GM23338 (cell line): ENCODE data around the gene NOL9. TPM values are rescaled to one million over a fixed set of nuclear protein-coding genes. Genes with fewer than 3 reads are reported as not detected.

ENCODE experiments used
- ATAC-seq: fragments of 200-7000 bp; cut with Tn5 transposase; 3 replicates; pipeline ENCODE4 v1.9.1; 2020
- DNase-seq: peaks from one replicate; pipeline ENCODE4 v3.0.0-alpha.2; 2015; ENCODE audit warnings: low spot score
- H2AFZ ChIP-seq: fragments of 200-600 bp; sonication (generic); 2 replicates; pipeline ENCODE4 v1.8.0; 2016; ENCODE audit warnings: antibody characterized with exemption, mild to moderate bottlenecking, moderate library complexity
- H3F3A ChIP-seq: fragments of 200-600 bp; sonication (generic); replicated peaks from 2 replicates; pipeline ENCODE4 v1.8.0; 2017; ENCODE audit warnings: antibody characterized with exemption, mixed run types, low read depth
- H3K27ac ChIP-seq: fragments of 200-600 bp; sonication (generic); 2 replicates; pipeline ENCODE4 v1.6.1; 2016; ENCODE audit warnings: low read depth
- H3K27me3 ChIP-seq: fragments of 200-600 bp; sonication (generic); 2 replicates; pipeline ENCODE4 v1.8.0; 2016; ENCODE audit warnings: mild to moderate bottlenecking, mixed run types, moderate library complexity; ENCODE audit not compliant: insufficient read depth
- H3K36me3 ChIP-seq: fragments of 200-600 bp; sonication (generic); 2 replicates; pipeline ENCODE4 v1.8.0; 2016; ENCODE audit warnings: mild to moderate bottlenecking; ENCODE audit not compliant: insufficient read depth
- H3K4me1 ChIP-seq: fragments of 200-600 bp; sonication (generic); 2 replicates; pipeline ENCODE4 v1.8.0; 2016; ENCODE audit warnings: mild to moderate bottlenecking, moderate library complexity; ENCODE audit not compliant: insufficient read depth
- H3K4me2 ChIP-seq: fragments of 200-600 bp; sonication (generic); 2 replicates; pipeline ENCODE4 v1.7.1; 2017; ENCODE audit warnings: mixed run types
- H3K4me3 ChIP-seq: fragments of 200-600 bp; sonication (generic); 2 replicates; pipeline ENCODE4 v1.6.1; 2016; ENCODE audit warnings: mixed run types
- H3K79me2 ChIP-seq: fragments of 200-600 bp; sonication (generic); replicated peaks from 2 replicates; pipeline ENCODE4 v1.8.0; 2017; ENCODE audit warnings: mild to moderate bottlenecking; ENCODE audit not compliant: insufficient read depth
- H3K9me2 ChIP-seq: fragments of 200-600 bp; sonication (generic); 2 replicates; pipeline ENCODE4 v1.8.0; 2017; ENCODE audit not compliant: insufficient read depth
- H4K20me1 ChIP-seq: fragments of 200-600 bp; sonication (generic); replicated peaks from 2 replicates; pipeline ENCODE4 v1.8.0; 2017; ENCODE audit warnings: mild to moderate bottlenecking; ENCODE audit not compliant: insufficient read depth
- H3K27ac Mint-ChIP-seq: 2 replicates; pipeline ENCODE4 v1.8.0; 2020; ENCODE audit warnings: inconsistent platforms, mild to moderate bottlenecking, moderate library complexity, mixed read lengths
- H3K27me3 Mint-ChIP-seq: 3 replicates; pipeline ENCODE4 v1.8.0; 2022; ENCODE audit warnings: low read depth, mild to moderate bottlenecking, moderate library complexity, mixed read lengths, inconsistent platforms; ENCODE audit not compliant: insufficient read depth, poor library complexity
- H3K36me3 Mint-ChIP-seq: 3 replicates; pipeline ENCODE4 v1.8.0; 2021; ENCODE audit warnings: low read depth, mild to moderate bottlenecking, inconsistent platforms, moderate library complexity, mixed read lengths
- H3K4me1 Mint-ChIP-seq: 3 replicates; pipeline ENCODE4 v1.8.0; 2020; ENCODE audit warnings: mild to moderate bottlenecking, inconsistent platforms, mixed read lengths
- H3K4me3 Mint-ChIP-seq: 3 replicates; pipeline ENCODE4 v1.8.0; 2021; ENCODE audit warnings: moderate library complexity, mild to moderate bottlenecking, inconsistent platforms, mixed read lengths
- H3K9me3 Mint-ChIP-seq: 3 replicates; pipeline ENCODE4 v1.8.0; 2020; ENCODE audit warnings: moderate library complexity, mild to moderate bottlenecking, inconsistent platforms, mixed read lengths
- CREB1 ChIP-seq: fragments of 250-450 bp; sonication (Bioruptor Pico); IDR thresholded peaks from 2 replicates; pipeline ENCODE4 v1.5.0; 2020; ENCODE audit warnings: low read depth, mild to moderate bottlenecking, moderate library complexity
- EZH2 ChIP-seq: fragments of 200-600 bp; sonication (generic); IDR thresholded peaks from one replicate; pipeline ENCODE4 v1.8.0; 2017; ENCODE audit warnings: antibody characterized with exemption, mild to moderate bottlenecking, low read depth; ENCODE audit not compliant: unreplicated experiment
- EZH2phosphoT487 ChIP-seq: fragments of 200-600 bp; sonication (generic); IDR thresholded peaks from one replicate; pipeline ENCODE4 v1.8.1; 2018; ENCODE audit warnings: antibody characterized with exemption; ENCODE audit not compliant: unreplicated experiment
- JUNB ChIP-seq: IDR thresholded peaks from one replicate; pipeline ENCODE4 v1.6.1; 2016; ENCODE audit warnings: antibody characterized with exemption; ENCODE audit not compliant: unreplicated experiment
- NANOG ChIP-seq: IDR thresholded peaks from 2 replicates; pipeline ENCODE4 v1.6.1; 2016; ENCODE audit warnings: antibody characterized with exemption, borderline replicate concordance
- POLR2AphosphoS5 ChIP-seq: IDR thresholded peaks from 2 replicates; pipeline ENCODE4 v1.6.1; 2016; ENCODE audit warnings: antibody characterized with exemption, low read depth
- STAT1 ChIP-seq: IDR thresholded peaks from one replicate; pipeline ENCODE4 v1.6.1; 2016; ENCODE audit warnings: antibody characterized with exemption; ENCODE audit not compliant: unreplicated experiment
- ZNF114 ChIP-seq: fragments of 250-450 bp; sonication (Bioruptor Pico); IDR thresholded peaks from 2 replicates; pipeline ENCODE4 v1.5.0; 2020; ENCODE audit warnings: mild to moderate bottlenecking, moderate library complexity
- ZNF331 ChIP-seq: fragments of 250-450 bp; sonication (Bioruptor Pico); IDR thresholded peaks from 2 replicates; pipeline ENCODE4 v1.5.0; 2020; ENCODE audit warnings: low read depth, mild to moderate bottlenecking, moderate library complexity
- polyA plus RNA-seq: library from polyadenylated mRNA; unstranded; fragments of >200 nt; fragmentation: Nextera tagmentation; extraction: Ambion mirVana; gene quantifications from 2 replicates; pipeline ENCODE4 v1.2.1, GENCODE V29; 2016
- total RNA-seq: library from RNA; depleted of rRNA; stranded (reverse); fragments of >200 nt; shearing (Covaris generic); gene quantifications from 2 replicates; pipeline ENCODE4 v1.2.3, GENCODE V29; 2014
- TF ChIP-seq, protein P1 (sequence below): fragments of 250-450 bp; sonication (Bioruptor Pico); IDR thresholded peaks from 2 replicates; pipeline ENCODE4 v1.5.0; 2020; ENCODE audit warnings: mild to moderate bottlenecking, moderate library complexity
- TF ChIP-seq, protein P2 (sequence below), 2 experiments: fragments of 200-600 bp in 1 of 2; sonication (generic) in 1 of 2; conservative IDR thresholded peaks; 2 replicates each; pipeline versions ENCODE4 v1.5.1 to v1.6.1; 2016 to 2017; ENCODE audit warnings: antibody characterized with exemption in 2 of 2, low read depth in 2 of 2, mild to moderate bottlenecking in 2 of 2, moderate library complexity in 1 of 2
- TF ChIP-seq, protein P3 (sequence below): IDR thresholded peaks from 2 replicates; pipeline ENCODE4 v1.6.1; 2016; ENCODE audit warnings: antibody characterized with exemption
- TF ChIP-seq, protein P4 (sequence below): IDR thresholded peaks from one replicate; pipeline ENCODE4 v1.6.1; 2018; ENCODE audit warnings: antibody characterized with exemption; ENCODE audit not compliant: unreplicated experiment

NOL9 gene
- total and polyA plus RNA-seq, 2 experiments from 2014 or later = 13.2 to 48.5 TPM

DNA sequence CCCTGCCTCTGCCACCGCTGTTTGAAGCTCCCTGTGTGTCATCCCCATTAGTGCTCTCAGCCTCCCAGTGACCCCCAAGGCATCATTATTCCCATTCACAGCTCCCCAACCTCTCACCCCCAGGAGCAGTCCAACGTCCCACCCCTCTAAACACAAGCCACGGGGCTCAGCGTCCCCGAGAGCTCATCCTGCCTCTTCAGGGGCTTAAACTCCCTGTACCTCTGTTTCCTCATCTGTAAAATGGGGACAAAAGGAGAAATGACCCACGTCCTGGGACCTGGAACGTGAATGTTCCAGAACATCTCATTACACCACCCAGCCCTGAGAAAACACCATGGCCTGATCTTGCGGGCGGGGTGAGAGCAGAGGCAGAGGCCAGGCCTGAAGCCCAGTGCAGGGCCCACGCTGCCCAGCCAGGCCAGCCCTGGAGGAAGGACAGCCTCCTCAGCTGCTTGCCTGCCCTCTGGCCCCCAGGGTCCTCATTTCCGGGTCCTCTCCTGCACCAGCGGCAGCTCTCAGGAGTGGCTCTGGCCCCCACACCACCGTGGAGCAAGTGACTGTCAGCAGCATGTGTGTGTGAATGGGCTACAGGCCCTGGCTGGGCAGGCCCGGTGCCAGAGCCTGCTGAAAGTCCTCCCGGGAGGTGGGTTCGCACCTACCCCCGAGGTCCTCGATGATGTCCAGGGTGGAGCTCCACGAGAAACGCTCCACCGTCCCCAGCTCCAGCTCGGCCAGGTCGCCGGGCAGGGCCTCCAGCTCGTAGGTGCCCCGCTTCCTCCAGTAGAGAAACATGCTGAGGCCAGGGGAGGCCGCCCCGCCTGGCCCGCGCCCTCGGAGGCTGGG lies 48.7 kb downstream of the NOL9 start:
- Histone ChIP-seq H3K27me3 (no peaks in the 10 kb centered on the region; the same call in 1 of the 2 replicates), H3K79me2 (no peaks in the 10 kb centered on the region), H3K36me3 (no peaks in the 10 kb centered on the region), H3K9me2 (no peaks in the 10 kb centered on the region), H3K27ac (no peak overlapping the region), H2AFZ (no peak overlapping the region), H3K4me3 (no peak overlapping the region), H4K20me1 (no peaks in the 10 kb centered on the region), H3K4me2 (no peak overlapping the region), H3K4me1 (no peaks in the 10 kb centered on the region), H3F3A (no peaks in the 10 kb centered on the region)
- ATAC-seq (no peak), DNase-seq (no peak)
- Mint-ChIP-seq H3K27me3 (peaks cover 12% of the 10 kb centered on the region), H3K36me3 (no peaks in the 10 kb centered on the region), H3K4me1 (0 out of 3 replicates have a peak, but pooled peaks cover 3% of the 10 kb centered on the region), H3K9me3 (no peaks in the 10 kb centered on the region), H3K4me3 (no peak overlapping the region), H3K27ac (no peak overlapping the region)
- TF ChIP-seq EZH2 = no peak
- TF ChIP-seq, protein P1, sequence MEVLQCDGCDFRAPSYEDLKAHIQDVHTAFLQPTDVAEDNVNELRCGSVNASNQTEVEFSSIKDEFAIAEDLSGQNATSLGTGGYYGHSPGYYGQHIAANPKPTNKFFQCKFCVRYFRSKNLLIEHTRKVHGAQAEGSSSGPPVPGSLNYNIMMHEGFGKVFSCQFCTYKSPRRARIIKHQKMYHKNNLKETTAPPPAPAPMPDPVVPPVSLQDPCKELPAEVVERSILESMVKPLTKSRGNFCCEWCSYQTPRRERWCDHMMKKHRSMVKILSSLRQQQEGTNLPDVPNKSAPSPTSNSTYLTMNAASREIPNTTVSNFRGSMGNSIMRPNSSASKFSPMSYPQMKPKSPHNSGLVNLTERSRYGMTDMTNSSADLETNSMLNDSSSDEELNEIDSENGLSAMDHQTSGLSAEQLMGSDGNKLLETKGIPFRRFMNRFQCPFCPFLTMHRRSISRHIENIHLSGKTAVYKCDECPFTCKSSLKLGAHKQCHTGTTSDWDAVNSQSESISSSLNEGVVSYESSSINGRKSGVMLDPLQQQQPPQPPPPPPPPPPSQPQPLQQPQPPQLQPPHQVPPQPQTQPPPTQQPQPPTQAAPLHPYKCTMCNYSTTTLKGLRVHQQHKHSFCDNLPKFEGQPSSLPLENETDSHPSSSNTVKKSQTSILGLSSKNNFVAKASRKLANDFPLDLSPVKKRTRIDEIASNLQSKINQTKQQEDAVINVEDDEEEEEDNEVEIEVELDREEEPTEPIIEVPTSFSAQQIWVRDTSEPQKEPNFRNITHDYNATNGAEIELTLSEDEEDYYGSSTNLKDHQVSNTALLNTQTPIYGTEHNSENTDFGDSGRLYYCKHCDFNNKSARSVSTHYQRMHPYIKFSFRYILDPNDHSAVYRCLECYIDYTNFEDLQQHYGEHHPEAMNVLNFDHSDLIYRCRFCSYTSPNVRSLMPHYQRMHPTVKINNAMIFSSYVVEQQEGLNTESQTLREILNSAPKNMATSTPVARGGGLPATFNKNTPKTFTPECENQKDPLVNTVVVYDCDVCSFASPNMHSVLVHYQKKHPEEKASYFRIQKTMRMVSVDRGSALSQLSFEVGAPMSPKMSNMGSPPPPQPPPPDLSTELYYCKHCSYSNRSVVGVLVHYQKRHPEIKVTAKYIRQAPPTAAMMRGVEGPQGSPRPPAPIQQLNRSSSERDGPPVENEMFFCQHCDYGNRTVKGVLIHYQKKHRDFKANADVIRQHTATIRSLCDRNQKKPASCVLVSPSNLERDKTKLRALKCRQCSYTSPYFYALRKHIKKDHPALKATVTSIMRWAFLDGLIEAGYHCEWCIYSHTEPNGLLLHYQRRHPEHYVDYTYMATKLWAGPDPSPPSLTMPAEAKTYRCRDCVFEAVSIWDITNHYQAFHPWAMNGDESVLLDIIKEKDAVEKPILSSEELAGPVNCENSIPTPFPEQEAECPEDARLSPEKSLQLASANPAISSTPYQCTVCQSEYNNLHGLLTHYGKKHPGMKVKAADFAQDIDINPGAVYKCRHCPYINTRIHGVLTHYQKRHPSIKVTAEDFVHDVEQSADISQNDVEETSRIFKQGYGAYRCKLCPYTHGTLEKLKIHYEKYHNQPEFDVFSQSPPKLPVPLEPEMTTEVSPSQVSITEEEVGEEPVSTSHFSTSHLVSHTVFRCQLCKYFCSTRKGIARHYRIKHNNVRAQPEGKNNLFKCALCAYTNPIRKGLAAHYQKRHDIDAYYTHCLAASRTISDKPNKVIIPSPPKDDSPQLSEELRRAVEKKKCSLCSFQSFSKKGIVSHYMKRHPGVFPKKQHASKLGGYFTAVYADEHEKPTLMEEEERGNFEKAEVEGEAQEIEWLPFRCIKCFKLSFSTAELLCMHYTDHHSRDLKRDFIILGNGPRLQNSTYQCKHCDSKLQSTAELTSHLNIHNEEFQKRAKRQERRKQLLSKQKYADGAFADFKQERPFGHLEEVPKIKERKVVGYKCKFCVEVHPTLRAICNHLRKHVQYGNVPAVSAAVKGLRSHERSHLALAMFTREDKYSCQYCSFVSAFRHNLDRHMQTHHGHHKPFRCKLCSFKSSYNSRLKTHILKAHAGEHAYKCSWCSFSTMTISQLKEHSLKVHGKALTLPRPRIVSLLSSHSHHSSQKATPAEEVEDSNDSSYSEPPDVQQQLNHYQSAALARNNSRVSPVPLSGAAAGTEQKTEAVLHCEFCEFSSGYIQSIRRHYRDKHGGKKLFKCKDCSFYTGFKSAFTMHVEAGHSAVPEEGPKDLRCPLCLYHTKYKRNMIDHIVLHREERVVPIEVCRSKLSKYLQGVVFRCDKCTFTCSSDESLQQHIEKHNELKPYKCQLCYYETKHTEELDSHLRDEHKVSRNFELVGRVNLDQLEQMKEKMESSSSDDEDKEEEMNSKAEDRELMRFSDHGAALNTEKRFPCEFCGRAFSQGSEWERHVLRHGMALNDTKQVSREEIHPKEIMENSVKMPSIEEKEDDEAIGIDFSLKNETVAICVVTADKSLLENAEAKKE (CRISPR knock-in tag) = no peak
- TF ChIP-seq EZH2phosphoT487 = no peak
- TF ChIP-seq POLR2AphosphoS5 = no peak
- TF ChIP-seq JUNB = no peak
- TF ChIP-seq STAT1 = no peak
- no peak for TF ChIP-seq ZNF114 (CRISPR knock-in tag)
- TF ChIP-seq, protein P2, sequence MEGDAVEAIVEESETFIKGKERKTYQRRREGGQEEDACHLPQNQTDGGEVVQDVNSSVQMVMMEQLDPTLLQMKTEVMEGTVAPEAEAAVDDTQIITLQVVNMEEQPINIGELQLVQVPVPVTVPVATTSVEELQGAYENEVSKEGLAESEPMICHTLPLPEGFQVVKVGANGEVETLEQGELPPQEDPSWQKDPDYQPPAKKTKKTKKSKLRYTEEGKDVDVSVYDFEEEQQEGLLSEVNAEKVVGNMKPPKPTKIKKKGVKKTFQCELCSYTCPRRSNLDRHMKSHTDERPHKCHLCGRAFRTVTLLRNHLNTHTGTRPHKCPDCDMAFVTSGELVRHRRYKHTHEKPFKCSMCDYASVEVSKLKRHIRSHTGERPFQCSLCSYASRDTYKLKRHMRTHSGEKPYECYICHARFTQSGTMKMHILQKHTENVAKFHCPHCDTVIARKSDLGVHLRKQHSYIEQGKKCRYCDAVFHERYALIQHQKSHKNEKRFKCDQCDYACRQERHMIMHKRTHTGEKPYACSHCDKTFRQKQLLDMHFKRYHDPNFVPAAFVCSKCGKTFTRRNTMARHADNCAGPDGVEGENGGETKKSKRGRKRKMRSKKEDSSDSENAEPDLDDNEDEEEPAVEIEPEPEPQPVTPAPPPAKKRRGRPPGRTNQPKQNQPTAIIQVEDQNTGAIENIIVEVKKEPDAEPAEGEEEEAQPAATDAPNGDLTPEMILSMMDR (conservative IDR thresholded peaks at IDR 0.05; ENCODE audit: low read depth in 2 of 2) = no peak
- TF ChIP-seq, protein P3, sequence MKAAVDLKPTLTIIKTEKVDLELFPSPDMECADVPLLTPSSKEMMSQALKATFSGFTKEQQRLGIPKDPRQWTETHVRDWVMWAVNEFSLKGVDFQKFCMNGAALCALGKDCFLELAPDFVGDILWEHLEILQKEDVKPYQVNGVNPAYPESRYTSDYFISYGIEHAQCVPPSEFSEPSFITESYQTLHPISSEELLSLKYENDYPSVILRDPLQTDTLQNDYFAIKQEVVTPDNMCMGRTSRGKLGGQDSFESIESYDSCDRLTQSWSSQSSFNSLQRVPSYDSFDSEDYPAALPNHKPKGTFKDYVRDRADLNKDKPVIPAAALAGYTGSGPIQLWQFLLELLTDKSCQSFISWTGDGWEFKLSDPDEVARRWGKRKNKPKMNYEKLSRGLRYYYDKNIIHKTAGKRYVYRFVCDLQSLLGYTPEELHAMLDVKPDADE = no peak
- TF ChIP-seq, protein P4, sequence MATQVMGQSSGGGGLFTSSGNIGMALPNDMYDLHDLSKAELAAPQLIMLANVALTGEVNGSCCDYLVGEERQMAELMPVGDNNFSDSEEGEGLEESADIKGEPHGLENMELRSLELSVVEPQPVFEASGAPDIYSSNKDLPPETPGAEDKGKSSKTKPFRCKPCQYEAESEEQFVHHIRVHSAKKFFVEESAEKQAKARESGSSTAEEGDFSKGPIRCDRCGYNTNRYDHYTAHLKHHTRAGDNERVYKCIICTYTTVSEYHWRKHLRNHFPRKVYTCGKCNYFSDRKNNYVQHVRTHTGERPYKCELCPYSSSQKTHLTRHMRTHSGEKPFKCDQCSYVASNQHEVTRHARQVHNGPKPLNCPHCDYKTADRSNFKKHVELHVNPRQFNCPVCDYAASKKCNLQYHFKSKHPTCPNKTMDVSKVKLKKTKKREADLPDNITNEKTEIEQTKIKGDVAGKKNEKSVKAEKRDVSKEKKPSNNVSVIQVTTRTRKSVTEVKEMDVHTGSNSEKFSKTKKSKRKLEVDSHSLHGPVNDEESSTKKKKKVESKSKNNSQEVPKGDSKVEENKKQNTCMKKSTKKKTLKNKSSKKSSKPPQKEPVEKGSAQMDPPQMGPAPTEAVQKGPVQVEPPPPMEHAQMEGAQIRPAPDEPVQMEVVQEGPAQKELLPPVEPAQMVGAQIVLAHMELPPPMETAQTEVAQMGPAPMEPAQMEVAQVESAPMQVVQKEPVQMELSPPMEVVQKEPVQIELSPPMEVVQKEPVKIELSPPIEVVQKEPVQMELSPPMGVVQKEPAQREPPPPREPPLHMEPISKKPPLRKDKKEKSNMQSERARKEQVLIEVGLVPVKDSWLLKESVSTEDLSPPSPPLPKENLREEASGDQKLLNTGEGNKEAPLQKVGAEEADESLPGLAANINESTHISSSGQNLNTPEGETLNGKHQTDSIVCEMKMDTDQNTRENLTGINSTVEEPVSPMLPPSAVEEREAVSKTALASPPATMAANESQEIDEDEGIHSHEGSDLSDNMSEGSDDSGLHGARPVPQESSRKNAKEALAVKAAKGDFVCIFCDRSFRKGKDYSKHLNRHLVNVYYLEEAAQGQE = no peak
- no peak for TF ChIP-seq NANOG
- no peak for TF ChIP-seq ZNF331 (CRISPR knock-in tag)
- no peak for TF ChIP-seq CREB1 (CRISPR knock-in tag)
